WERI-Rb-1 (cell line): ENCODE measurements around the gene SCIMP.

Source experiments
- DNase-seq: peaks from one replicate; pipeline ENCODE4 v3.0.0-alpha.2; 2020
- H3K27ac ChIP-seq: fragments of 250-450 bp; sonication (Bioruptor Pico); 2 replicates; pipeline ENCODE4 v1.5.1; 2020; ENCODE audit warnings: mild to moderate bottlenecking, moderate library complexity
- H3K27me3 ChIP-seq: fragments of 250-450 bp; sonication (Bioruptor Pico); 2 replicates; pipeline ENCODE4 v1.5.1; 2021; ENCODE audit warnings: mild to moderate bottlenecking, low read depth, moderate library complexity; ENCODE audit not compliant: insufficient read depth, severe bottlenecking
- H3K36me3 ChIP-seq: fragments of 250-450 bp; sonication (Bioruptor Pico); 2 replicates; pipeline ENCODE4 v1.5.1; 2020; ENCODE audit warnings: mild to moderate bottlenecking, moderate library complexity
- H3K4me3 ChIP-seq: 2 replicates; pipeline ENCODE4 v1.5.1; 2011; ENCODE audit warnings: low read depth, mild to moderate bottlenecking, control low read depth, low read length
- H3K9me3 ChIP-seq: fragments of 250-450 bp; sonication (Bioruptor Pico); 2 replicates; pipeline ENCODE4 v1.5.1; 2021; ENCODE audit warnings: mild to moderate bottlenecking, moderate library complexity; ENCODE audit not compliant: severe bottlenecking
- CTCF ChIP-seq: IDR thresholded peaks from 2 replicates; pipeline ENCODE4 v1.5.1; 2011; ENCODE audit warnings: low read depth, mild to moderate bottlenecking, control low read depth, inconsistent platforms, low read length

SCIMP gene

GRCh38 chr17:5234645-5235576 is at the start of gene SCIMP:
Gene SCIMP, minus strand, starts transcription at chr17:5234860. Its CDS starts 105 bp downstream, at chr17:5234755.
- Histone ChIP-seq H3K27me3 (no peaks in the 10 kb centered on the region), H3K27ac (no peak within 1 kb of the TSS), H3K9me3 (no peaks in the 10 kb centered on the region), H3K4me3 (no peak within 1 kb of the TSS), H3K36me3 (no peaks in the 10 kb centered on the region)
- TF ChIP-seq CTCF: no peak
- no peak for DNase-seq

DNA sequence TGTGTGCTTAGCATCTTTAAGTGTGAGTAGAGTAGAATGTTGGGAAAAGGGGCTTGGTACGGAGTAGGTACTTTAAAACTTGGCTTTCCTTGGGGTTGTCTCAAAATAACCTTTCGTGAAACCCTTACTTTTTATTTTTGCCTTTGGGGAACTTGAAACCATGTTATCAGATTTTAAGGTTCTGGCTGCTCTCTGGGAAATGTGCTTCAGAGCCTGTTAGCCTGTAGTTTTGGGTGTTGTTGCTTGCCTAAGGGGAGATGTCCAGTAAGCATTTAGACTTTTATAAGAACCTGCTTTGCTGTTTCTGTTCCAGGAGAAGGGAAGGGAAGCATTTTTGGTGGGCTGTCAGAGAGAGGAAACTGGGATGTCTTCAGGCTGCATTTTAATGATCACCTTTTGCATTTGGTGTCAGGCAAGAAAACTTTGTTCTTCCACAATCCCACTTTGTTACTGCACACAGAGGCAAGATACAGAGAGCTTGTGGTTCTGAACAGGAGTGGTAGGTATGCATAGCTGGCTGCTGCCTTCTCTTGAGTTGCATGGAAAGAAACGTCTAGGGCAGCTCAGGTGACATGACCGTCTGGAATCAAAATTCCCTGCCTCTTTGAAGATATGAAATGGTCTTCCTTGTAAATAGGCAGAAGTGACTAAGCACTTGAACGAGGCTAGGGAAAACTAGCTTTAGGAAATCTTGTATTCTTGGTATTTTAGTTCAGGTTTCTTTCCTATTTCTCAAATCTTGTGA is 49.1 kb upstream of the SCIMP start:
- no peaks in the 10 kb centered on the region for H3K9me3 ChIP-seq
- H3K4me3 ChIP-seq: no peak overlapping the region
- H3K27ac ChIP-seq: no peak overlapping the region
- DNase-seq: no peak
- H3K27me3 ChIP-seq: no peaks in the 10 kb centered on the region
- no peak for TF ChIP-seq CTCF
- H3K36me3 ChIP-seq: peaks cover 16% of the 10 kb centered on the region

- peaks cover 16% of the 10 kb centered on the region for H3K36me3 ChIP-seq
- H3K27me3 ChIP-seq: no peaks in the 10 kb centered on the region
- peak overlapping the region; percentile 53 for H3K27ac ChIP-seq
- H3K9me3 ChIP-seq: no peaks in the 10 kb centered on the region
- DNase-seq: peak; percentile 36
- no peak for TF ChIP-seq CTCF
- H3K4me3 ChIP-seq: peak overlapping the region; percentile 71
Measured at GRCh38 chr17:5282642-5283217, 48.1 kb upstream of the SCIMP start.

DNA sequence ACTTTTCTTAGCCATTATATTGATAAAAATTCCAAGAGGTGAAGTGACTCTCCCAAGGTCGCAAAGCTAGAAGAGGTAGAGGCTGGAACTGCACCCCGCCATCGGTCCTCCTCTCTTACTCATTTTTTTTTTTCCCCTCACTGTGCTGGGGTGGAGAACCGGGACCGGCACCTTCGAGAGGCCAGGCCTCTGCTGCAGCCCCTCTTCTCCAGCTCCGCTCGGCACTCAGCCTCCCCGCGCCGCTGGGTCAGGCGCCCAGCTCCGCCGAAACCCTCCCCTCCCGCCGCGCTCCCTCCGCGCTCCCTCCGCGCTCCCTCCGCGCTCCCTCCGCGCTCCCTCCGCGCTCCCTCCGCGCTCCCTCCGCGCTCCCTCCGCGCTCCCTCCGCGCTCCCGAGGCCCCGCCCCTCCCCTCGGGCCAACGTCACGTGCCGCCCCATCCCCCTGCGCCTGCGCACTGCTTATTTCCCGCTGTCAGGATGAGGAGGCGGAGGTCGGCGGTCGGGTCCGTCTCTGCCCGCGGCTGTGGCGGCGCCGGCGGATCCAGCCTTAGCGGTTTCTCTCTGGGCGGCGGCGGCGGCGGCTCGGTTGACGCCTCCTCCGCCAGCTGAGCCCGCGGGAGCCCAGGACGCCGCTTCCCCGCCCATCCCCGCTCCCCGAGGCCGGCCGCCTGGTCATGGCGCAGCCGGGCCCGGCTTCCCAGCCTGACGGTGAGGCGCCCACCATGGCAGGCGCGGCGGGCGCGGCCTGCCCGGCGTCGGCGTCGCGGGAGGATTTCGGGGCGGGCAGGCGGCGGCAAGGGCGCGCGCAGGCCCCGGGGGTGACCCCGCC is 47.4 kb upstream of the SCIMP start, which contains the start of gene RABEP1:
Gene RABEP1, plus strand, starts transcription at position 471 of the 828 bp plus-strand sequence. Its CDS starts 203 bp downstream, at position 674.
- DNase-seq: peak; percentile 95
- peaks cover 16% of the 10 kb centered on the region for H3K36me3 ChIP-seq
- peak within 1 kb of the TSS; percentile 96 for H3K27ac ChIP-seq
- H3K27me3 ChIP-seq: no peaks in the 10 kb centered on the region
- H3K4me3 ChIP-seq: peak within 1 kb of the TSS; percentile 71
- TF ChIP-seq CTCF: 0 out of 2 replicates have a peak, but pooled peaks have one; percentile 14
- no peaks in the 10 kb centered on the region for H3K9me3 ChIP-seq

DNA sequence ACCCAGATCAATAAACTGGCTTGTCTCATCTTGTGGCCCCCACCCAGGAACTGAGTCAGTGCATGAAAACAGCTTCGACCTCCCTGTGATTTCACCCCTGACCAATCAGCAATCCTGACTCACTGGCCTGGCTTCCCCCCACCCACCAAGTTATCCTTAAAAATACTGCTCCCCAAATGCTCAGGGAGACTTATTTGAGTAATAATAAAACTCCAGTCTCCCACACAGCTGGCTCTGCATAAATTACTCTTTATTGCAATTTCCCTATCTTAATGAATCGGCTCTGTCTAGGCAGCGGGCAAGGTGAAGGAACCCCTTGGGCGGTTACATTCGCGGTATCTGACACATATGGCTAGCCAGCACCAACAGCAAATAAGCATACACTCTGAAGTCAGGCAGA is 37.7 kb upstream of the SCIMP start:
- H3K27ac ChIP-seq: no peak overlapping the region
- H3K36me3 ChIP-seq: no peaks in the 10 kb centered on the region
- TF ChIP-seq CTCF: no peak
- no peak for DNase-seq
- no peak overlapping the region for H3K4me3 ChIP-seq
- H3K9me3 ChIP-seq: no peaks in the 10 kb centered on the region
- no peaks in the 10 kb centered on the region for H3K27me3 ChIP-seq
